T-helper 9 cell (primary cell): ENCODE data around the gene LYRM4.
"Not testable (repeated sequence)": the region's sequence is repeated elsewhere in the genome, so short reads cannot be mapped to it uniquely, and the experiment has no call there.

Source experiments
- DNase-seq: peaks from one replicate; pipeline ENCODE4 v3.0.0-alpha.2; 2020

Gene LYRM4

DNA sequence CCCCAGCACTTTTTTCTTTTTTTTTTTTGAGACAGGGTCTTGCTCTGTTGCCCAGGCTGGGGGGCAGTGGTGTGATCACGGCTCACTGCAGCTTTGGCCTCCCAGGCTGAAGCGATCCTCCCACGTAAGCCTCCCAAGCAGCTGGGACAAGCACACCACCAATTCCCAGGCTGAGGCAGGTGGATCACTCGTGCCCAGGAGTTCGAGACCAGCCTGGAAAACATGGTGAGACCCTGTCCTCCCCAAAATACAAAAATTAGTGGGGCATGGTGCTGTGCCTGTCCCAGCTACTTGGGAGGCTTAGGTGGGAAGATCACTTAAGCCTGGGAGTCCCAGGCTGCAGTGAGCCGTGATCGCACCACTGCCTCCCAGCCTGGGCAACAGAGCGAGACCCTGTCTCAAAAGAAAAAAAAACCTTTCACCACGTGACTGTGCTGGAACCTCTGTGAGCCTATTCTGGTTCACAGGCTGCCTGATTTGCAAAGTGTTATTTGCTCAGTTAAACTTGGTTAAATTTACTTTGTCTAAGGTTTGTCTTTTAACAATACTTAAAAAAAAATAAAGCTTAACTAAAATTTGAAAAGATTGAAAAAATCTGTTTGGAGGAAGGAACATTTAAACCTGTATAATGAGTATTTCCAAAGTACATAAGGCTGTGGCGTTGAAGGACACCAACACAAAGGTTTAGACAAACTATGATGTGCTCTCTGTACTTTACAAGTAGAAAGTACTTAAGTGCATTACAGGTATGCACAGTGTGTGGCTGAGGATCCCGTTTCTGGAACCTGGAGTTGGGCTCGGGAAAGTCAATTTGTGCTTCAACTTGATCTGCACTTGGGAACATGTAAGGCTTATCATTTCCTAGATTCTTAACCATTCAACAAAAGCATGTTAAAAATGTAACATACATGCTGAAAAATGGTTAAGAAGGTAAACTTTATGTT lies 120.7 kb downstream of the LYRM4 start:
- no peak for DNase-seq

DNA sequence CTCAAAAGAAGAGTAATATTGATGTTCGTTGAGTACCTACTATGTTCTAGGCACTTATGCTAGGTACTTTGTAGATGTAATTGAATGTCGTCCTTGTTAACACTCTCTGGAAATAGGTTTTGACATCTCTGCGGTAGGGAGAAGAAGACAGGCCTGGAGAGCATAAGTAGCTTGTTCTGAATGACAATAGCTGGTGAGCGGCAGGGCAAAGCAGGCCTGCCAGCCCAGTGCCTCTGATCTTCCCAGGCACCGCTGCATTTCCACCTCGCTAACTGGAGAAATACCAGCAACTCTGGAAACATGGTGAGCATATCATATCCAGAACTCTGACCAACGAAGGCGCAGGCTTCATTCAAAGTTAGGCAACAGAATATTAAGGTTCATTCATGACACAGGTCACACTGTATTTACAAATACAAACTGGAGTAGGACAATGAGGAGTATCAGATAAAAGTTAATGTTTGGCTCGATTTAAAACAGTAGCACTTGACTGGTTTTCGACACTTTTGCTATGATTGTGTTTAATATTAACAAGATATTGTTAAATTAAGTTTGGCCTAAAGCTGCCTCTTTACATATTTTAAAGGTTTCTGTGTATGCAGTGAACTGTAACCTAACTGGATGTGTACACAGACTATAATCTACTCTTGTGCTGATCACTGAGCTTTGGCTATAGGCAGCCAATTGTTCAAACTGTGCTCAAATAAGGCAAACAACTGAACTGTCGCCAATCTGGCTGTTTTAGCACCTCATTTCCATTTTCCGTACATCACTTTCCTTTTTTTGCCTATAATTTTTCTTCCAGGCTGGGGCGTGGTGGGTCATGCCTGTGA lies 121.5 kb downstream of the LYRM4 start:
- no peak for DNase-seq

- DNase-seq = no peak
Observed at GRCh38 chr6:5136851-5137250, 123.9 kb downstream of the LYRM4 start.

DNA sequence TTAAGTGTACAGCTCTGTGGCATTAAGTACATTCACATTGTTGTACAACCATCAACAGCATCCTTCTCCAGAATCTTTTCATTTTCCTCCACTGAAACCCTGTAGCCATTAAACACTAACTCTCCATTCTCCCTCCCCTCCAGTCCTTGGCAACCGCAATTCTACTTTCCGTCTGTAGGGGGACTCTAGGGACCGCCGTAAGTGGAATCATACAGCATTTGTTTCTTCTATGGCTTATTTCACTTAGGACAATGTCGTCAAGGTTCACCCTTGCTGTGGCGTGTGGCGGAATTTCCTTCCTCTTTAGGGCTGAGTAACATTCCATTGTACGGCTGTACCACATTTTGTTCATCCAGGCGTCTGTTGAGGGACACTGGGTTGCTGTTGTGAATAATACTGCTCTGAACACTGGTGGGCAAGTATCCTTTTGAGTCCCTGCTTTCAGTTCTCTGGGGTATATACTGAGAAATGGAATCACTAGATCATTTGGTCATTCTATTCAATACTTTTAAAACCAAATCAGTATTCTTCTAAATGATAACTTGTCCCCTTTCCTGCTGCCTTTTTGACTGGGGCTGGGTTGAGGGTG lies 124.9 kb downstream of the LYRM4 start:
- peak; percentile 15 for DNase-seq

DNA sequence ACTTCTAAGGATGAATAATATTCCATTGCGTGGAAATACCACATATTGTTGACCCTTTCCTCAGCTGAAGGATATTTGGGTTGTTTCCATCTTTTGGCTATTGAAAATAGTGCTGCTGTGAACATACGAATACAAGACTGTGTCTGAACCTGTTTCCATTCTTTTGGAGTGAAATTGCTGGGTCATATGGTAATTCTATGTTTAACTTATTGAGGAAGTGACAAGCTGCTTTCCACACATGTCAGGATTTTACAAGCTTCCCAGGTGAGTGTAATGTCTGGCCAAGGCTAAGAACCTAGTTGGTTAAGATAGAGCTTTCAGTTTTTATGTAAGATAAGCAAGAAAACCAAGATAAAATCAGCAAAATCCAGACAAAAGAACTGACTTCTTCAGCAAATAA lies 126.8 kb downstream of the LYRM4 start:
- DNase-seq = no peak

DNA sequence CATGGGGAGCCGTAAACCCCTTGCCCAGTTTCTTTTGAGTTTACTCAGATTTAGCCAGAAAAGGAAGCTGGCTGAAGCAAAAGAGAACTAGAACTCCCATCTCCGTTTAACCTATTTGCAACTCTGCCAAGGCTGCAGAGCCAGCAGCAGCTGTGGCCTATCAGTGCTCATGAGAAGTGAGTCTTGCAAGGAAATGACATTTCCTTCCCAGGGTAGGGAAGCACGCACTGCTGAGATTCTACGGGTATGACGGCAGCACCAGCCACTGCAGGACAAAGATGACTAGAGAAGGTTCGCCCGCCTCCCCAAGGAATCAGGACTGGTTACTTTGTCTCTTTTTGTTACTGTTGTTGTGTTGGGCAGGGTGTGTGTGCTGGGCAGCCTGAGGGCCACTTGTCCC lies 128.0 kb downstream of the LYRM4 start:
- DNase-seq = no peak

DNA sequence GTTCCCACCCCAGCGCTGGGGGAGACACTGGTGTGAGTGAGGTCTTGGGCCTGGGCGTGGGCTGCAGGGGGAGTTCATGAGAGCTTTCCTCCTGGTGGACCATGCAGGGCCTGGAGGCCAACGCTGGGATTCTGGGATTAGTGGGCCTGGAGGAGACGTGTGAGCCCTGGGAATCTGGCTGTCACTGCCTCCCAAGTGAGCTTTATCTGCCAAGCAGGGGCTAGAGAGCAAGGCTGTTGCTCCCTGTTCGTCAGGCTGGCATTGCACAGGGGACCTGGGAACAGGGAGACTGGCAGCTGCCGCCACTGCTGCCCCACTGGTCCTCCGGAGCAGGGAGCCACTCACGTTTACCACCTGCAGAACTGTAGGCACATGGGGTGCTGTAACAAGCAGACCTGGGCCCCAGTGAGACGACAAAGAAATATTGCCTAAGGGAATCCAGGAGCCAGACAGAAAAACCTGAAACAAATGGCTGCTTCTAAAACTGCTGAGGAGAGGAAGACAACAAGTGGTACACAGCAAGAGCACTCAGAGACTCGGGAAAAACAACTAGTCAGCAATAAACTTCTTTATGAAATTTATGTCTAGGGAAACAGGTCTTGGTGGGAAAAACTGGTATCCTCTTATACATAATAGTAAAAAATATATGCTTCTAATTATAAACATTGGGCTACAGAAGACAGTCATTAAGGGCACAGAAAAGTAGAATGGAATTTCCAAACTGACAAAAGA lies 130.4 kb downstream of the LYRM4 start:
- no peak for DNase-seq

DNA sequence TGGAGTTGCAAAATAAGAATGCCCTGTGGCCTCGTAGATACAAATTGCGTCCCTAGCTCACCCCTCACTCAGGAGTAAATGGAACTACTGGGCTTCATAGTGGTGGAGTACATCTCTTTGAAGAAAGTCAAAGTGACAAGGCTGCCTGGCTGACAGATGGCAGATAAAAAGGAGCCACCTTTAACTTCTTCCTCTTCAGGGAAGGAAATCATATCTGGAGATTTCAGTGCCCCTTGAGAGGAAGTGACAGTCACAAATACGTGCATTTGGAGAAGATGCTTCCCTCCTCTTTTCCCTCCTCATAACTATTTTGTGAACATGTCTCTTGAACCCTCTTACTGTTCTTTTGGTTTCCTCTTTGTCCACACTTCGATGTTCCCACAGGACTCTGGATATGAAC lies 132.4 kb downstream of the LYRM4 start:
- DNase-seq = no peak

GRCh38 chr6:5127106-5127687 lies 133.6 kb downstream of the LYRM4 start:
- no peak for DNase-seq

DNA sequence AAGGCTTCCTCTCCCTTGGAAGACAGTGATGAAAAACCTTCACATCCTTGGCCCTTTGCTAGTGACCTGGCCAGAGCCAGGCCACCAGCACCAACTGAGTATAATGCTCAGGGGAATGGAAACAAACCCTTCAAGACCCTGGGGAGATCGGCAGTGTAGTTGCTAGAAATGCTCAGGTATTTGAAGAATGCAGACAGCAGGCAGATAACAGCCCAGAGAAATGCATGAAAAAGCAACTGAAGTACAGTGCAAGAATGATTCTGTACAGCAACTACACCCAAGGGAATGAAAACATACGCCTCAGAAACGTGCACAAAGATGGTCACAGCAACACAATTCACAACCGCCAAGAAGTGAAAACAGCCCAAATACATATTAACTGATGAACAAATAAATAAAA lies 134.5 kb downstream of the LYRM4 start:
- DNase-seq = no peak

GRCh38 chr6:5125152-5126006 lies 135.4 kb downstream of the LYRM4 start:
- no peak for DNase-seq

- DNase-seq = no peak
Observed at GRCh38 chr6:5124526-5124925, 136.2 kb downstream of the LYRM4 start.

DNA sequence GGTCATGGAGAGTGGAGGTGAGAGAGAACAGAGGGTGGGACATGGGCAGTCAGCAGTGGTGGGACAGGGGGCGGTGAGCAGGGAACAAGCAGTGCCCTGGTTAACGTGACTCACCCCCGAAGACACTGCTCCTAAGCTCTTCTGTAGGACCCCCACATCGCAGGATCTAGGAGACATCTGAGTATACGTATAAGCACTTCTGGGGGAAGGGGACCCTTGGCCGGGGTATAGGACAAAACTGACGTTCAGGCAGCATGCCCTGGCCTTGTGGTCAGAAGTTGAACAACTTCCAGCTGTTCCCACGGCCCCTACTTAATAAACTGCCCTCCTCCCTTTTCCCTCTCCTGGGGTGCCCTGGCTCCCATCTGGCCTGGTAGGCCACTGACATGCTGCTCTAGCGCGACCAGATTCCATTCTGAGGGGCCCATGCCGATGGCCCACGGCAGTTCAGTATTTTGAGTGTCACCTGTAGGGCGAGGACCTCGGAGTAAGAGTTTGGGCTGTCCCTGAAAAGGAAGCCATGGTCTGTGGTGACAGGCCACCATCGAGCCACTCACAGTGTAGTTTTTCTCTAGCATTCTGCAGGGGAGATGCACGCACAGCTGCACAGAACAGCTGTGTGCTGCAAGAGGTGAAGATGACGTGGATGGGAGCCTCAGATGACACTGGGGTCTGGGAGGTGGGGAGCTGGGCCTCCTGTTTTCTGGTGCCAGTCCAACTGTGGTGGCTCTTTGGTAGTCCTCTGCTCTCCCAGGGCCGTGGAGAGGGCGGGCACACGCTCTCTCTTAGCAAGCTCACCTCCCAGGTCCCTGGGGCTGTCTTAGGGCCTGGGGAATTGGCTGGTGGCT lies 137.2 kb downstream of the LYRM4 start:
- no peak for DNase-seq

DNA sequence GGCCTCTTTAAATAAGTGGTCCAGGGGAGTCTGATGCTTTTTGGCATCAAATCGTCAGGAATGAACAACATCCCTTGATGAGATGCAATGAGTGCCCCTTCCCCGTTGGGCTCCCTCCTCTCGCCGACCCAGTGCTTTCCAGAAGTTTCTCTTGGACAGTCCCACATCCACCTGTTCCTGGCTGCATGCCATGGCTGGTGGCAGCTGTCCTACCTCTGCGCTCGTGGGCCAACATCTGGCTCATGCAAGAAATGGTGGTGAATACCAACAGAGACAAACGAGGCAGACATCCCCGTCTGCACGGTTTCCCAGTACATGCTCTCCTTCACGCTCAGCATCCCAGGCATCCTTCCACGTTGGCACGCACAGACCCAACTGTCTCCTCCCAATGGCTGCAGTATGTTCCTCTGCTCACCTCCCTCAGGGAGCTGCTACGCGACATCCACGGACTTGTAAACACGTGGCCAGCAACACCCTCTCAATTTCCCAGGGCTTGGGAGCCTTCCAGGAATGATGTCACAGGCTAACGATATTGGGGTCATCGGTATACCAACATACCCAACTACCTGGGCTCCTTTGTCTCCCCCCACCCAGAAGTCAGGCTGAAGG lies 138.1 kb downstream of the LYRM4 start:
- no peak for DNase-seq

GRCh38 chr6:5121956-5122355 lies 138.8 kb downstream of the LYRM4 start:
- DNase-seq = no peak

- no peak for DNase-seq
Observed at GRCh38 chr6:5121479-5121878, 139.3 kb downstream of the LYRM4 start.

GRCh38 chr6:5120543-5120942 lies 140.2 kb downstream of the LYRM4 start:
- not testable (repeated sequence) for DNase-seq

GRCh38 chr6:5120011-5120410 lies 140.7 kb downstream of the LYRM4 start:
- DNase-seq = no peak

GRCh38 chr6:5119090-5119951 lies 141.4 kb downstream of the LYRM4 start:
- DNase-seq = no peak
